HEK293 (cell line): Measurements from ENCODE around the gene STIP1.

ENCODE experiments used
- CTCF ChIA-PET: fragments of 350-600 bp; formaldehyde crosslinking; extraction: SDS; loops from one replicate; lab custom pipeline; 2021; ENCODE audit warnings: antibody characterized with exemption; lab: Yijun Ruan, JAX
- POLR2A ChIA-PET: fragments of 300-600 bp; formaldehyde crosslinking; extraction: SDS; loops from one replicate; lab custom pipeline; 2020; ENCODE audit warnings: antibody characterized with exemption, inconsistent platforms; lab: Yijun Ruan, JAX
- H3K27ac ChIP-seq: fragments of 200-500 bp; sonication (Bioruptor generic); 2 replicates; pipeline ENCODE4 v1.5.1; 2014; ENCODE audit warnings: low read depth, low read length, control low read depth, inconsistent platforms; ENCODE audit errors: extremely low read depth
- H3K36me3 ChIP-seq, 2 experiments: fragments of 200-500 bp in 1 of 2; sonication (Bioruptor generic) in 1 of 2; 1 replicate in 1 of 2; 2 replicates in 1 of 2; pipeline ENCODE4 v1.5.1; 2014 to 2017; ENCODE audit warnings: inconsistent platforms in 2 of 2, low read length in 2 of 2; ENCODE audit not compliant: control insufficient read depth in 2 of 2, insufficient read depth in 1 of 2
- H3K4me1 ChIP-seq: fragments of 200-500 bp; sonication (Bioruptor generic); 2 replicates; pipeline ENCODE4 v1.5.1; 2014; ENCODE audit warnings: mild to moderate bottlenecking, low read length, inconsistent platforms; ENCODE audit not compliant: control insufficient read depth, insufficient read depth
- H3K4me3 ChIP-seq: 2 replicates; pipeline ENCODE4 v1.5.1; 2011; ENCODE audit warnings: low read depth, mild to moderate bottlenecking, control low read depth, low read length, moderate library complexity
- H3K9me3 ChIP-seq: fragments of 200-500 bp; sonication (Bioruptor generic); 2 replicates; pipeline ENCODE4 v1.5.1; 2014; ENCODE audit warnings: low read depth, low read length, inconsistent platforms; ENCODE audit not compliant: control insufficient read depth, insufficient read depth
- AEBP2 ChIP-seq: fragments of 450-650 bp; formaldehyde crosslinking; IDR thresholded peaks from 2 replicates; pipeline ENCODE4 v1.5.1; 2016; ENCODE audit warnings: missing biosample characterization, missing genetic modification characterization, borderline replicate concordance
- BCL11A ChIP-seq: fragments of 450-650 bp; formaldehyde crosslinking; IDR thresholded peaks from 2 replicates; pipeline ENCODE4 v1.5.1; 2016; ENCODE audit warnings: low read depth, missing biosample characterization, missing genetic modification characterization
- PRDM10 ChIP-seq: fragments of 450-650 bp; formaldehyde crosslinking; IDR thresholded peaks from 2 replicates; pipeline ENCODE4 v1.5.1; 2016; ENCODE audit warnings: missing biosample characterization, missing genetic modification characterization
- SCRT2 ChIP-seq: fragments of 450-650 bp; formaldehyde crosslinking; IDR thresholded peaks from 2 replicates; pipeline ENCODE4 v1.5.1; 2016; ENCODE audit warnings: missing biosample characterization, missing genetic modification characterization
- YY2 ChIP-seq: fragments of 450-650 bp; formaldehyde crosslinking; IDR thresholded peaks from 2 replicates; pipeline ENCODE4 v1.5.1; 2016; ENCODE audit warnings: missing biosample characterization, missing genetic modification characterization
- ZBTB44 ChIP-seq: fragments of 450-650 bp; IDR thresholded peaks from 2 replicates; pipeline ENCODE4 v1.5.1; 2018; ENCODE audit warnings: missing biosample characterization, mild to moderate bottlenecking, missing genetic modification characterization
- ZBTB48 ChIP-seq: fragments of 450-650 bp; formaldehyde crosslinking; IDR thresholded peaks from 2 replicates; pipeline ENCODE4 v1.5.1; 2016; ENCODE audit warnings: missing biosample characterization, missing genetic modification characterization
- ZIC2 ChIP-seq: fragments of 450-650 bp; formaldehyde crosslinking; IDR thresholded peaks from 2 replicates; pipeline ENCODE4 v1.5.1; 2016; ENCODE audit warnings: missing biosample characterization, missing genetic modification characterization
- ZNF239 ChIP-seq: fragments of 450-650 bp; formaldehyde crosslinking; IDR thresholded peaks from 2 replicates; pipeline ENCODE4 v1.5.1; 2016; ENCODE audit warnings: missing biosample characterization, missing genetic modification characterization
- ZNF311 ChIP-seq: fragments of 450-650 bp; formaldehyde crosslinking; IDR thresholded peaks from 2 replicates; pipeline ENCODE4 v1.5.1; 2017; ENCODE audit warnings: missing biosample characterization, missing genetic modification characterization, borderline replicate concordance
- ZNF362 ChIP-seq: fragments of 450-650 bp; formaldehyde crosslinking; IDR thresholded peaks from 2 replicates; pipeline ENCODE4 v1.5.1; 2016; ENCODE audit warnings: missing biosample characterization, missing genetic modification characterization
- ZNF76 ChIP-seq: fragments of 450-650 bp; formaldehyde crosslinking; IDR thresholded peaks from 2 replicates; pipeline ENCODE4; 2016; ENCODE audit warnings: low read depth, missing biosample characterization, missing genetic modification characterization, borderline replicate concordance
- ZNF843 ChIP-seq: fragments of 450-650 bp; formaldehyde crosslinking; IDR thresholded peaks from 2 replicates; pipeline ENCODE4 v1.5.1; 2016; ENCODE audit warnings: missing biosample characterization, missing genetic modification characterization

The STIP1 gene

GRCh38 chr11:64227405-64227956 lies 41.5 kb downstream of the STIP1 start:
- Histone ChIP-seq H3K4me3 (no peak overlapping the region), H3K4me1 (peaks cover 3% of the 10 kb centered on the region; the same call in 1 of the 2 replicates), H3K36me3 (peaks cover 0 to 17% of the 10 kb centered on the region in 2 experiments; a peak in 1 of 3 replicates), H3K27ac (no peak overlapping the region), H3K9me3 (no peaks in the 10 kb centered on the region)
- ChIA-PET POLR2A (interaction anchor here (1.0 to 3.5 kb wide), 4 partner anchors 14 to 44 kb away, joined by 5 to 29 read pairs (median 9); partner anchors contain the start of genes FKBP2 and STIP1), CTCF (interaction anchor here (0.6 to 1.2 kb wide), 2 partner anchors 50 to 390 kb away, joined by 3 read pairs; no protein-coding TSS in a partner anchor)
- TF ChIP-seq ZNF239 = no peak
- TF ChIP-seq SCRT2 (tag by site-specific recombination) = peak; percentile 72

- Histone ChIP-seq H3K4me1 (peaks cover 3% of the 10 kb centered on the region; the same call in 1 of the 2 replicates), H3K27ac (no peak overlapping the region), H3K36me3 (peaks cover 0 to 5% of the 10 kb centered on the region in 2 experiments; a peak in 1 of 3 replicates), H3K4me3 (no peak overlapping the region), H3K9me3 (no peaks in the 10 kb centered on the region)
- POLR2A ChIA-PET = interaction anchor here (0.8 to 3.5 kb wide), 2 partner anchors 12 to 44 kb away, joined by 3 to 29 read pairs; partner anchors contain the start of genes FKBP2 and STIP1
- CTCF ChIA-PET = interaction anchor here (0.6 to 1.7 kb wide), 3 partner anchors 25 to 228 kb away, joined by 3 to 5 read pairs (median 4); no protein-coding TSS in a partner anchor
- TF ChIP-seq ZBTB48 (no peak), SCRT2 (tag by site-specific recombination) (peak; percentile 34; the same call in 1 of the 2 replicates), AEBP2 (tag by site-specific recombination) (no peak)
These were observed 43.2 kb downstream of the STIP1 start for GRCh38 chr11:64229090-64229743.

GRCh38 chr11:64229744-64230170 lies 43.8 kb downstream of the STIP1 start:
- TF ChIP-seq PRDM10 (tag by site-specific recombination) (peak; percentile 91), ZNF843 (tag by site-specific recombination) (no peak)
- TF ChIP-seq, all 188 proteins: peak for 1
- Histone ChIP-seq H3K27ac (peak overlapping the region; percentile 42; the same call in 1 of the 2 replicates), H3K36me3 (no peaks in the 10 kb centered on the region), H3K4me3 (peak overlapping the region; percentile 34), H3K9me3 (no peaks in the 10 kb centered on the region), H3K4me1 (peaks cover 3% of the 10 kb centered on the region; the same call in 1 of the 2 replicates)
- ChIA-PET POLR2A (interaction anchor here (0.8 to 0.9 kb wide), 2 partner anchors 10 to 55 kb away, joined by 3 read pairs; partner anchors contain the start of gene BAD), CTCF (interaction anchor here (0.6 to 1.7 kb wide), 4 partner anchors 25 to 1525 kb away, joined by 3 to 5 read pairs (median 4); no protein-coding TSS in a partner anchor)

- H3K9me3 ChIP-seq = no peaks in the 10 kb centered on the region
- ChIA-PET CTCF (interaction anchor here (0.6 to 1.7 kb wide), 4 partner anchors 13 to 1524 kb away, joined by 4 to 8 read pairs (median 5); no protein-coding TSS in a partner anchor), POLR2A (interaction anchor here (0.8 to 0.9 kb wide), 2 partner anchors 10 to 54 kb away, joined by 3 read pairs; partner anchors contain the start of gene BAD)
- H3K27ac ChIP-seq = peak within 1 kb of the TSS; percentile 42; the same call in 1 of the 2 replicates
- H3K4me3 ChIP-seq = peak within 1 kb of the TSS; percentile 71
- H3K36me3 ChIP-seq = no peaks in the 10 kb centered on the region
- peaks cover 1% of the 10 kb centered on the region; the same call in 1 of the 2 replicates for H3K4me1 ChIP-seq
- 0 out of 2 replicates have a peak, but pooled peaks have one; percentile 20 for TF ChIP-seq ZIC2 (tag by site-specific recombination)
- no peak for TF ChIP-seq ZBTB44 (tag by site-specific recombination)
- TF ChIP-seq YY2 (tag by site-specific recombination) = 0 out of 2 replicates have a peak, but pooled peaks have one; percentile 40
- 0 out of 2 replicates have a peak, but pooled peaks have one; percentile 19 for TF ChIP-seq BCL11A (tag by site-specific recombination)
- TF ChIP-seq ZNF76 (tag by site-specific recombination) = peak; percentile 33; the same call in 1 of the 2 replicates
- no peak for TF ChIP-seq ZNF311 (tag by site-specific recombination)
- 0 out of 2 replicates have a peak, but pooled peaks have one; percentile 45 for TF ChIP-seq ZNF362 (tag by site-specific recombination)
These were observed 44.4 kb downstream of the STIP1 start, which contains the start of gene DNAJC4 for GRCh38 chr11:64230171-64230984. TSS of gene DNAJC4 (plus strand) at chr11:64230548. CDS start at chr11:64230855, 307 bp downstream.
